ENCODE measurements around the gene RRP15. TPM values are rescaled to one million over a fixed set of nuclear protein-coding genes. Genes with fewer than 3 reads are reported as not detected.

Gene RRP15
- total and polyA plus RNA-seq, 2 of the 13 experiments (the other 11 are each of a cell fraction or from before 2014, with no cell fraction given): 2.1 to 37.5 TPM

- TF ChIP-seq, protein P1, sequence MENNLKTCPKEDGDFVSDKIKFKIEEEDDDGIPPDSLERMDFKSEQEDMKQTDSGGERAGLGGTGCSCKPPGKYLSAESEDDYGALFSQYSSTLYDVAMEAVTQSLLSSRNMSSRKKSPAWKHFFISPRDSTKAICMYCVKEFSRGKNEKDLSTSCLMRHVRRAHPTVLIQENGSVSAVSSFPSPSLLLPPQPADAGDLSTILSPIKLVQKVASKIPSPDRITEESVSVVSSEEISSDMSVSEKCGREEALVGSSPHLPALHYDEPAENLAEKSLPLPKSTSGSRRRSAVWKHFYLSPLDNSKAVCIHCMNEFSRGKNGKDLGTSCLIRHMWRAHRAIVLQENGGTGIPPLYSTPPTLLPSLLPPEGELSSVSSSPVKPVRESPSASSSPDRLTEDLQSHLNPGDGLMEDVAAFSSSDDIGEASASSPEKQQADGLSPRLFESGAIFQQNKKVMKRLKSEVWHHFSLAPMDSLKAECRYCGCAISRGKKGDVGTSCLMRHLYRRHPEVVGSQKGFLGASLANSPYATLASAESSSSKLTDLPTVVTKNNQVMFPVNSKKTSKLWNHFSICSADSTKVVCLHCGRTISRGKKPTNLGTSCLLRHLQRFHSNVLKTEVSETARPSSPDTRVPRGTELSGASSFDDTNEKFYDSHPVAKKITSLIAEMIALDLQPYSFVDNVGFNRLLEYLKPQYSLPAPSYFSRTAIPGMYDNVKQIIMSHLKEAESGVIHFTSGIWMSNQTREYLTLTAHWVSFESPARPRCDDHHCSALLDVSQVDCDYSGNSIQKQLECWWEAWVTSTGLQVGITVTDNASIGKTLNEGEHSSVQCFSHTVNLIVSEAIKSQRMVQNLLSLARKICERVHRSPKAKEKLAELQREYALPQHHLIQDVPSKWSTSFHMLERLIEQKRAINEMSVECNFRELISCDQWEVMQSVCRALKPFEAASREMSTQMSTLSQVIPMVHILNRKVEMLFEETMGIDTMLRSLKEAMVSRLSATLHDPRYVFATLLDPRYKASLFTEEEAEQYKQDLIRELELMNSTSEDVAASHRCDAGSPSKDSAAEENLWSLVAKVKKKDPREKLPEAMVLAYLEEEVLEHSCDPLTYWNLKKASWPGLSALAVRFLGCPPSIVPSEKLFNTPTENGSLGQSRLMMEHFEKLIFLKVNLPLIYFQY (CRISPR knock-in tag; IDR thresholded peaks at IDR 0.05; ENCODE audit: borderline replicate concordance): peak; percentile 67; the same call in 1 of the 2 replicates
- TF ChIP-seq ZBTB26 (CRISPR knock-in tag; IDR thresholded peaks at IDR 0.05; ENCODE audit: borderline replicate concordance) (0 out of 2 replicates have a peak, but pooled peaks have one; percentile 54), KLF16 (CRISPR knock-in tag; IDR thresholded peaks at IDR 0.05) (peak in 1 of 2 experiments; percentile 95; a peak in 2 of 4 replicates), ZNF652 (CRISPR knock-in tag; IDR thresholded peaks at IDR 0.05; ENCODE audit: borderline replicate concordance, low read depth) (peak; percentile 26; the same call in 1 of the 2 replicates), ELK4 (CRISPR knock-in tag; IDR thresholded peaks at IDR 0.05; ENCODE audit: borderline replicate concordance) (0 out of 2 replicates have a peak, but pooled peaks have one; percentile 7), ZNF296 (CRISPR knock-in tag; conservative IDR thresholded peaks at IDR 0.05) (no peak), TEAD3 (CRISPR knock-in tag; optimal IDR thresholded peaks at IDR 0.05; ENCODE audit: borderline replicate concordance) (peak; percentile 83), ERF (CRISPR knock-in tag; IDR thresholded peaks at IDR 0.05) (peak; percentile 81), ZBTB7A (CRISPR knock-in tag; IDR thresholded peaks at IDR 0.05) (no peak), ZNF350 (CRISPR knock-in tag; IDR thresholded peaks at IDR 0.05; ENCODE audit: borderline replicate concordance, low read depth) (peak; percentile 92; the same call in 1 of the 2 replicates), ZNF639 (CRISPR knock-in tag; conservative IDR thresholded peaks at IDR 0.05) (peak; percentile 74; the same call in 1 of the 2 replicates), ZNF224 (CRISPR knock-in tag; IDR thresholded peaks at IDR 0.05) (no peak), SIN3B (IDR thresholded peaks at IDR 0.05; ENCODE audit: low read length) (peak; percentile 96), ZNF580 (CRISPR knock-in tag; IDR thresholded peaks at IDR 0.05; ENCODE audit: borderline replicate concordance, low read depth) (peak; percentile 96)
- TF ChIP-seq, protein P2, sequence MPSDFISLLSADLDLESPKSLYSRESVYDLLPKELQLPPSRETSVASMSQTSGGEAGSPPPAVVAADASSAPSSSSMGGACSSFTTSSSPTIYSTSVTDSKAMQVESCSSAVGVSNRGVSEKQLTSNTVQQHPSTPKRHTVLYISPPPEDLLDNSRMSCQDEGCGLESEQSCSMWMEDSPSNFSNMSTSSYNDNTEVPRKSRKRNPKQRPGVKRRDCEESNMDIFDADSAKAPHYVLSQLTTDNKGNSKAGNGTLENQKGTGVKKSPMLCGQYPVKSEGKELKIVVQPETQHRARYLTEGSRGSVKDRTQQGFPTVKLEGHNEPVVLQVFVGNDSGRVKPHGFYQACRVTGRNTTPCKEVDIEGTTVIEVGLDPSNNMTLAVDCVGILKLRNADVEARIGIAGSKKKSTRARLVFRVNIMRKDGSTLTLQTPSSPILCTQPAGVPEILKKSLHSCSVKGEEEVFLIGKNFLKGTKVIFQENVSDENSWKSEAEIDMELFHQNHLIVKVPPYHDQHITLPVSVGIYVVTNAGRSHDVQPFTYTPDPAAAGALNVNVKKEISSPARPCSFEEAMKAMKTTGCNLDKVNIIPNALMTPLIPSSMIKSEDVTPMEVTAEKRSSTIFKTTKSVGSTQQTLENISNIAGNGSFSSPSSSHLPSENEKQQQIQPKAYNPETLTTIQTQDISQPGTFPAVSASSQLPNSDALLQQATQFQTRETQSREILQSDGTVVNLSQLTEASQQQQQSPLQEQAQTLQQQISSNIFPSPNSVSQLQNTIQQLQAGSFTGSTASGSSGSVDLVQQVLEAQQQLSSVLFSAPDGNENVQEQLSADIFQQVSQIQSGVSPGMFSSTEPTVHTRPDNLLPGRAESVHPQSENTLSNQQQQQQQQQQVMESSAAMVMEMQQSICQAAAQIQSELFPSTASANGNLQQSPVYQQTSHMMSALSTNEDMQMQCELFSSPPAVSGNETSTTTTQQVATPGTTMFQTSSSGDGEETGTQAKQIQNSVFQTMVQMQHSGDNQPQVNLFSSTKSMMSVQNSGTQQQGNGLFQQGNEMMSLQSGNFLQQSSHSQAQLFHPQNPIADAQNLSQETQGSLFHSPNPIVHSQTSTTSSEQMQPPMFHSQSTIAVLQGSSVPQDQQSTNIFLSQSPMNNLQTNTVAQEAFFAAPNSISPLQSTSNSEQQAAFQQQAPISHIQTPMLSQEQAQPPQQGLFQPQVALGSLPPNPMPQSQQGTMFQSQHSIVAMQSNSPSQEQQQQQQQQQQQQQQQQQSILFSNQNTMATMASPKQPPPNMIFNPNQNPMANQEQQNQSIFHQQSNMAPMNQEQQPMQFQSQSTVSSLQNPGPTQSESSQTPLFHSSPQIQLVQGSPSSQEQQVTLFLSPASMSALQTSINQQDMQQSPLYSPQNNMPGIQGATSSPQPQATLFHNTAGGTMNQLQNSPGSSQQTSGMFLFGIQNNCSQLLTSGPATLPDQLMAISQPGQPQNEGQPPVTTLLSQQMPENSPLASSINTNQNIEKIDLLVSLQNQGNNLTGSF (CRISPR knock-in tag; IDR thresholded peaks at IDR 0.05): no peak
Observed at GRCh38 chr1:218284917-218285635, at the start of gene RRP15 (continued).

Measured in HepG2 (cell line).